HG03064 (cell line): ENCODE results near the gene VWF.
"Not testable (repeated sequence)": the region's sequence is repeated elsewhere in the genome, so short reads cannot be mapped to it uniquely, and the experiment has no call there.

Experiments
- ATAC-seq: cut with Tn5 transposase; IDR thresholded peaks from one replicate; pipeline ENCODE4 v1.9.1; 2021; ENCODE audit warnings: low read depth; ENCODE audit not compliant: unreplicated experiment

VWF gene

GRCh38 chr12:6010631-6011350, 113.7 kb downstream of the VWF start:
- not testable (repeated sequence) for ATAC-seq

DNA sequence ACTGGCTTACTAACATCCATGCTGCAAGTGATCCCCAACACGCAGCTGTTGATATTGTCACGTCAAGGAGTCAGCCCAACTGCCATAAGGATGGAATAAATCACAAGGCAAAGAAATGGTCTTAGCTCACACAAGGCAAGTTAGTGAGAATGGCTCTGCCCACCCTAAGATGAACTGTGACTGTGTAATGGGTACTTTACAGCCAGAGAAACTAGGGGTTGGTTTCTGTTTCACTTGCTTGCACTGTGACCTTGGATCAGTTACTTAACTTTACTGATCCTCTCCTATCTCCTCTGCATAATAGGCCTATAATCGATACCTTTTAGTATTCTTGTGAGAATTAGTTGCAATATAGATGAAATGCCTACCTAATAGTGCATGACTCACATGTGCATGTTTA, 127.2 kb downstream of the VWF start:
- no peak for ATAC-seq

DNA sequence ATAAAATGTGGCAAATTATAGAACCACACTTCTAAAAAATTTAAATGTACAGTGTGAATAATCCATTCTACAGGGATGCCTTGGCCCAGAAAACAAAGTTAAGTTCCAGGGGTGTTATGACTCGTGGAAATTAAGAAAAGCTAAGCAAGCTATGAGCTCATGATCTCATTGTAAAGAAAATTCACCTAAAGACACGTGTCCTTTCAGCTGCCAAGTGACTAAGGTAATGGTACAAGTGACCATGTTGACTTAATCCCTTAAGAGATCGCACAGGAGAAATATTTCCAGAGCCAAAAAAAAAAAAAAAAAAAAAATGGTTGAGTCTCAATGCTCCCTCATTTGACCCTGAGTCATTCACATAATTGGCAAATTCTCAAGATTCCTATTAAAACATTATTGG, 128.0 kb downstream of the VWF start:
- no peak for ATAC-seq

DNA sequence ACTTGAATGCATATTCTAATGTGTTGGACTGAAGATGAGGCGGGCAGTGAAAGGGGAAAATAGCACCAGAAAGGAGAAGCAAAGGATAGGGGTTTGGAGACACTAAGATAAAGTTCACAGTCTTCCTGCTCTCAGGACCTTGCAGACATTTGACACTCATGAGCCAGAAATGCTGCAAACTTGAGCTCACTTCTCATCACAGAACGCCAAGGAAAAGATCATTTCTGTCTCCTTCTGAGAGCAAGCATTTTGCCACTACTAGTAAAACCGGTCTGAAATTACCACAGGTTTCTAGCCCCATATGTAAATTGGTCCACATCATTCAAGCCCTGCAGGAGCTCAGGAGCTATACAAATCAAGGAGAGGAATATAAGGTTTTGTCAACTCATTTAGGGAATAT, 134.8 kb downstream of the VWF start:
- ATAC-seq, result no peak

DNA sequence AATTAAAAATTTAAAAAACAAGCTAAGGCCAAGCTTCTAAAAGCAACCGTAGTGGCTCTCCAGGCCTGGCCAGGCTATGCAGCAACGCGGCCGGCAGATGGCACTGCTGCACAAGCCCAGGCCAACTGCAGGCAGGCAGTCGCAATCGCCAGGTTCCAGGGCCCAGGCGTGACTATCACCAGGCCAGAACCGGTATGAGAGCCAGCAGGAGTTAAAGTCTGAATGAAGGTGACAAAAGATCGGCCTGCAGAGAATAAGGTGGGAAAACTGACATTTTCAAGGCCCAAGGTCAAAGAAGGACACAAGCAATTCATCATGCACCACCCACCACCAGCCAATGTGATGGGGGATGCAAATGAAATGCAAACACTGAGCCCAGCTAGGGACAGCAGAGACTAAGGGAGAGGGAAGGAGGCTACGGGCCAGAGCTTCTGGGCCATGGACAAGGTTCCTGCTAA, 135.8 kb downstream of the VWF start:
- ATAC-seq, result no peak

DNA sequence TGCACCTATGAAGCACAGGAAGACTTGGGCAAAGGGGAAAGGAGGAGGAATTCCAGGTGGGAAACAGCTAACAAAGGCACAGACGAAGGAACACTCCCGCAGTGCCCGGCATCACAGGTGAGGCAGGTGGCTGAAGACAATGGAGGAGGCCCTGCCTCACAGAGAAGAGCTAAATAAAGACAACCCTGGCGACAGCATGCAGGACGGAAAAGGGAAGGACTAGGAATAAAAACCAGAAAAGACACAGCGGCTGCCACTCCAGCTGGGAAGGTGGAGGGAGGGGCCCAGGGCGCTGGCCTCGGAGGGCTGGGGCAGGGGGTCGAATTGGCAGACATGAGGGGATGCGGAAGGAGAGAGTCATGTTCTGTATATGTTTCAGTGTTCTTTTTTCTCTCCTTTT, 136.4 kb downstream of the VWF start:
- ATAC-seq, result no peak

- ATAC-seq, result no peak
Observed at GRCh38 chr12:5987573-5987972, 136.9 kb downstream of the VWF start.

GRCh38 chr12:5985471-5985870, 139.0 kb downstream of the VWF start:
- no peak for ATAC-seq

GRCh38 chr12:5984873-5985272, 139.6 kb downstream of the VWF start:
- no peak for ATAC-seq

- no peak for ATAC-seq
Observed at GRCh38 chr12:5982106-5982505, 142.4 kb downstream of the VWF start.

DNA sequence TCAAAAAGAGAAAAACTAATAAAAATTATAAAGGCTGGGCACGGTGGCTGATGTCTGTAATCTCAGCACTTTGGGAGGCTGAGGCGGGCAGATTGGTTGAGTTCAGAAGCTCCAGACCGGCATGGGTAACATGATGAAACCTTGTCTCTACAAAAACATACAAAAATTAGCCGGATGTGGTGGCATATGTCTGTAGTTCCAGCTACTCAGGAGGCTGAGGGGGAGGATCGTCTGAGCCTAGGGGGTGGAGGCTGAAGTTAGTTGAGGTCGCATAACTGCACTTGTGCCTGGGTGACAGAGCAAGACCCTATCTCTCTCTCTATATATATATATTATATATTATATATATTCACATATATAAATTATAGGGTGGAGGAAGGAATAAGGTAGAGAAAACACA, 146.9 kb downstream of the VWF start:
- no peak for ATAC-seq

DNA sequence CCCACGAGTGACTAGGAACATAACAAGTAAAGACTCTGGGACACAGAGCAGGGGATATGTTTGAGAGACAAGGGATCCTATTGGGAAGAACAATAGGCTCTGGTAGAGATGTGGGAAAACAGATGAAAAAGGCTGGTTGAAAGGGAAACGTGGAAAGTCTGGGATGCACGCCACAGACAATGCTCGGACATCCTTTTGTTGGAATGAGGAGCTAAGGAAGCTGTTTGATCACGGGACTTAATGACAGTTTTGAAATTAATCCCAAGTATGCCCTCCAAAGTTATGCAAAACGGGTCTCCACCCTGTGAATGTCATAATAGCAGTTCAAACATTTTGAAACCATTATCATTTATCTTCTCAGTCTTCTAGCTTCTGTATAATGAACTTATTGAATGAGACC, 147.8 kb downstream of the VWF start:
- ATAC-seq, result no peak

DNA sequence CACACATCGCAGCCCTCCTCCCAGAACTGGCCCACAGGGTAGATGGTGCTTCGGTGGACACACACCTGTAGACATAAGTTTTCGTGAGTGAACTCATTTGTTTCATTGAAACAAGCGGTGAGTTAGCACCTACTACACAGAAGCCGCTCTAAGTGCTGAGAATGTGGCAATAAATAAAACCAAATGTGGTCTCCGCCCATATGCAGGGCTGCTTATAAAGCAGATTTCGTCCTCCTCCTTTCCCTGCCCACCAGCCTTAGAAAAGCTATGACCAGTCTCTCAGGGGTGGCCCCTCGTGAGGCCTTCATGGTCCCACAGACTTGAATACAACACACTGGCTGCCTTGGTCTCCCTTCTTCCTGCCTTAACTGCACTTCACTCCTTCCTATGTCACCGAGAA, 148.3 kb downstream of the VWF start:
- ATAC-seq, result no peak

- no peak for ATAC-seq
Observed at GRCh38 chr12:5973461-5974115, 150.9 kb downstream of the VWF start.

GRCh38 chr12:5972387-5972786, 152.1 kb downstream of the VWF start:
- no peak for ATAC-seq

GRCh38 chr12:5971194-5971850, 153.1 kb downstream of the VWF start:
- no peak for ATAC-seq

GRCh38 chr12:5969974-5970690, 154.3 kb downstream of the VWF start:
- ATAC-seq, result no peak

- no peak for ATAC-seq
Observed at GRCh38 chr12:5969156-5969973, 155.1 kb downstream of the VWF start.

- ATAC-seq, result no peak
Observed at GRCh38 chr12:5967645-5968415, 156.6 kb downstream of the VWF start.
